Prostate gland (tissue), 2 donors: ENCODE results near the gene GARS1.

Experiments
- CTCF ChIP-seq, 4 experiments: fragments of 200-600 bp in 2 of 4; fragments of 450-650 bp in 2 of 4; sonication (generic) in 2 of 4; IDR thresholded peaks; 1 replicate in 3 of 4; 2 replicates in 1 of 4; pipeline ENCODE4 v1.5.1; 2016 to 2019; ENCODE audit warnings: antibody characterized with exemption in 4 of 4, mild to moderate bottlenecking in 2 of 4, moderate library complexity in 2 of 4
- POLR2A ChIP-seq: fragments of 450-650 bp; IDR thresholded peaks from one replicate; pipeline ENCODE4 v1.6.1; 2016; ENCODE audit warnings: antibody characterized with exemption, mild to moderate bottlenecking

- TF ChIP-seq CTCF (IDR thresholded peaks at IDR 0.05) (no peak), POLR2A (no peak)
Measured at GRCh38 chr7:30664184-30664885, 69.7 kb downstream of the GARS1 start.
